A673 (cell line): Measurements from ENCODE around the gene RAP1GAP2. TPM values are rescaled to one million over a fixed set of nuclear protein-coding genes. Genes with fewer than 3 reads are reported as not detected.

Experiments
- BruUV-seq: library from RNA; stranded (reverse); fragments of 400-500 nt; replicated peaks from 2 replicates; lab custom pipeline; 2021; lab: Mats Ljungman, UMichigan
- CTCF ChIA-PET: fragments of 300-600 bp; sonication (Branson Sonifier 250); formaldehyde crosslinking; loops from one replicate; lab custom pipeline; 2022; ENCODE audit warnings: antibody characterized with exemption; lab: Charles Lee
- POLR2A ChIA-PET: fragments of 300-600 bp; sonication (Branson Sonifier 250); formaldehyde crosslinking; loops from one replicate; lab custom pipeline; 2022; ENCODE audit warnings: antibody characterized with exemption; ENCODE audit not compliant: low non-redundant PET; lab: Charles Lee
- DNase-seq: peaks from one replicate; pipeline ENCODE4 v3.0.0-alpha.2; 2015; ENCODE audit warnings: low spot score
- H3K27ac ChIP-seq: fragments of 200-600 bp; sonication (generic); 2 replicates; pipeline ENCODE4 v1.5.1; 2016; ENCODE audit warnings: mixed run types, low read depth, mild to moderate bottlenecking, mixed read lengths, antibody characterized with exemption, low read length; ENCODE audit not compliant: poor library complexity, severe bottlenecking
- H3K27me3 ChIP-seq: fragments of 200-600 bp; sonication (generic); replicated peaks from 2 replicates; pipeline ENCODE4 v1.6.1; 2017; ENCODE audit warnings: mixed run types, low read depth, mild to moderate bottlenecking, mixed read lengths, antibody characterized with exemption, low read length; ENCODE audit not compliant: insufficient read depth, poor library complexity
- H3K36me3 ChIP-seq: fragments of 200-600 bp; sonication (generic); 2 replicates; pipeline ENCODE4 v1.6.1; 2016; ENCODE audit warnings: mixed run types, mild to moderate bottlenecking, mixed read lengths, antibody characterized with exemption, low read length; ENCODE audit not compliant: insufficient read depth, poor library complexity, severe bottlenecking
- H3K4me1 ChIP-seq: fragments of 200-600 bp; sonication (generic); 2 replicates; pipeline ENCODE4 v1.6.1; 2017; ENCODE audit warnings: mixed run types, mild to moderate bottlenecking, mixed read lengths, antibody characterized with exemption, low read length; ENCODE audit not compliant: insufficient read depth, poor library complexity, severe bottlenecking
- H3K4me3 ChIP-seq: fragments of 200-600 bp; sonication (generic); 2 replicates; pipeline ENCODE4 v1.5.1; 2016; ENCODE audit warnings: low read depth, mixed run types, mild to moderate bottlenecking, mixed read lengths, low read length; ENCODE audit not compliant: poor library complexity, severe bottlenecking
- H3K9me3 ChIP-seq: fragments of 200-600 bp; sonication (generic); 2 replicates; pipeline ENCODE4 v1.6.1; 2016; ENCODE audit warnings: mixed run types, low read depth, mild to moderate bottlenecking, mixed read lengths, antibody characterized with exemption, low read length; ENCODE audit not compliant: poor library complexity, severe bottlenecking
- CTCF ChIP-seq: fragments of 300-800, 200-600 bp; sonication (generic); conservative IDR thresholded peaks from 2 replicates; pipeline ENCODE4 v1.5.1; 2017; ENCODE audit warnings: low read depth, mild to moderate bottlenecking, antibody characterized with exemption, low read length, moderate library complexity, mixed read lengths
- EZH2 ChIP-seq: fragments of 200-600 bp; sonication (generic); IDR thresholded peaks from 2 replicates; pipeline ENCODE4 v1.6.1; 2017; ENCODE audit warnings: borderline replicate concordance, low read depth, mild to moderate bottlenecking, mixed read lengths, antibody characterized with exemption, low read length; ENCODE audit not compliant: poor library complexity, severe bottlenecking
- intact Hi-C: fragments of 100-400 bp; cut with micrococcal nuclease; formaldehyde crosslinking; loops from one replicate; pipeline ENCODE4 v1.10.0; 2022; ENCODE audit not compliant: unreplicated experiment
- total RNA-seq: library from RNA; stranded (reverse); gene quantifications from 2 replicates; pipeline ENCODE4 v1.2.3, GENCODE V29; 2021

Gene RAP1GAP2
- total RNA-seq, 1 experiment from 2014 or later, result 0.06 TPM

GRCh38 chr17:2814049-2814448 is 17.8 kb downstream of the RAP1GAP2 start:
- BruUV-seq, result no TSS peak
- TF ChIP-seq CTCF (no peak), EZH2 (no peak)
- no peaks in the 10 kb centered on the region for H3K9me3 ChIP-seq
- no peaks in the 10 kb centered on the region for H3K27me3 ChIP-seq
- no peak overlapping the region for H3K4me3 ChIP-seq
- intact Hi-C loops, result no loop called here
- H3K27ac ChIP-seq, result no peak overlapping the region
- ChIA-PET POLR2A (no interaction called here), CTCF (interaction anchor here (0.6 kb wide), 1 partner anchor 156 kb away, joined by 6 read pairs; no protein-coding TSS in a partner anchor)
- no peaks in the 10 kb centered on the region for H3K36me3 ChIP-seq
- H3K4me1 ChIP-seq, result no peaks in the 10 kb centered on the region
- no peak for DNase-seq

DNA sequence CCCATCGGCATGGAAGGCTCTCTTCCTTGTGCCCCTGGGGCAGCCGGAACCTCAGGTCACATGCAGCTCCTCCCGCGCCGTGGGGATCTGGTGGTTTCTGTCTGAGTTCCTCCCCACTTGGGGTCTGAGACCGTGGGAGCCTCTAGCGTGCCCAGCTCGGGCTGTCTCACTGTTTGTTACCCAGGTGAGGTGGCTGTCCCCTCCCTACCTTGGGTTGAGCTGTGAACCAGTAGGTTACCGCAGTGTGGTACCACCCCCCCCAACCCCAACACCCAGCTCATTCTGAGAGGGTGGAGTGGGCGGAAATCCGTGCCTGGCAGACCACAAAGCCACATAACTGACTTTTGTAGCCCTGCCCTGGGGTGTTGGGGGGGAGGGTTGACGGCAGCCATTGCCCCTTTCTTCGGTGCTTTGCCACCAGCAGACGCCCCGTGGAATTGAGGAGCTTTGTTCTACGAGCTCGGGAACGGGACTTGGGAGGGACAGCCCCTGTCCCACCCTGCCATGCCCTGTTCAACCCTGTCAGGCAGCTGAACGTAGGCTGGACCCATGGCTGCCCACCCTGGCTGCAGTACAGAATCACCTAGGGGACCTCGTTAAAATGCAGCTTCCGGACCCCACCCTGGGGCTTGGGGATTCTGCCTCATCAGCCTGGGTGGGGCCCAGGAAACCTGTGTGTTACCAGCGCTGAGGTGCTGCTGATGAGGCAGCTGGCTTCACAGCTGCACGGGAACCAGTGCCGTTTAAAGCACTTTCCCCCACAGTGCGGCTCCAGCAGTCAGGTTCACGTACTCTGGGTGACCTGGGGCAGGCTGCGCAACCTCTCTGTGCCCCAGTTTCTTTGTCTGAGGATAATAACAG is 18.5 kb downstream of the RAP1GAP2 start:
- TF ChIP-seq CTCF (no peak), EZH2 (no peak)
- CTCF ChIA-PET, result interaction anchor here (0.6 kb wide), 1 partner anchor 156 kb away, joined by 6 read pairs; no protein-coding TSS in a partner anchor
- Histone ChIP-seq H3K4me1 (no peaks in the 10 kb centered on the region), H3K36me3 (no peaks in the 10 kb centered on the region), H3K27ac (no peak overlapping the region), H3K9me3 (no peaks in the 10 kb centered on the region), H3K27me3 (no peaks in the 10 kb centered on the region), H3K4me3 (no peak overlapping the region)
- DNase-seq, result no peak
- BruUV-seq, result no TSS peak
- intact Hi-C loops, result no loop called here
- POLR2A ChIA-PET, result no interaction called here

GRCh38 chr17:2815781-2816185 is 19.5 kb downstream of the RAP1GAP2 start:
- Histone ChIP-seq H3K27me3 (no peaks in the 10 kb centered on the region), H3K4me3 (no peak overlapping the region), H3K4me1 (no peaks in the 10 kb centered on the region), H3K36me3 (no peaks in the 10 kb centered on the region), H3K27ac (no peak overlapping the region), H3K9me3 (no peaks in the 10 kb centered on the region)
- POLR2A ChIA-PET, result no interaction called here
- intact Hi-C loops, result no loop called here
- no peak for DNase-seq
- no TSS peak for BruUV-seq
- CTCF ChIA-PET, result no interaction called here
- no peak for TF ChIP-seq EZH2
- no peak for TF ChIP-seq CTCF
